Measurements from ENCODE around the gene IL1A.

IL1A gene

DNA sequence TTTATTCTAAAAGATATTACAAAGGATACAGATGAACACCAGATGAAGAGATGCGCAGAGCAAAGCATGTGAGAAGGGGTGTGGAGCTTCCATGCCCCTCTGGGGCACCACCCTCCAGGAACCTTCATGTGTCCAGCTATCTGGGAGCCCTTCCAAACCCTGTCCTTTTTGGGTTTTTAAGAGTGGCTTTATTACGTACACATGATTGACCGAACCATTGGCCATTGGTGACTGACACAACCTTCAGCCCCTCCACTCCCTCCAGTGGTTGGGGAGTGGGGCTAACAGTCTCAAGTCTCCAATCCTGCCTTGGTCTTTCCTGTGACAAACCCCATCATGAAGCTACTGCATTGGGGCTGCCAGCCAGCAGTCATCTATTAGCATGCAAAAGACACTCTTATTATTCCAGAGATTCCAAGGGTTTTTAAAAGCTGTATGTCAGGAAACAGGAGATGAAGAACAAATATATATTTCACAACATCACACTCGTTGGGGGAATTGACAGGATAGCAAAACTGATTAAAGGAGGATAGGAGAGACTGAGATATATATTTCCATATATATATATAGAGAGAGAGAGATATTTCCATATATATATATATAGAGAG lies 32.9 kb upstream of the IL1A start:
- DNase-seq, result no peak

- DNase-seq, result no peak
Observed at GRCh38 chr2:112814278-112814677, 30.0 kb upstream of the IL1A start.

DNA sequence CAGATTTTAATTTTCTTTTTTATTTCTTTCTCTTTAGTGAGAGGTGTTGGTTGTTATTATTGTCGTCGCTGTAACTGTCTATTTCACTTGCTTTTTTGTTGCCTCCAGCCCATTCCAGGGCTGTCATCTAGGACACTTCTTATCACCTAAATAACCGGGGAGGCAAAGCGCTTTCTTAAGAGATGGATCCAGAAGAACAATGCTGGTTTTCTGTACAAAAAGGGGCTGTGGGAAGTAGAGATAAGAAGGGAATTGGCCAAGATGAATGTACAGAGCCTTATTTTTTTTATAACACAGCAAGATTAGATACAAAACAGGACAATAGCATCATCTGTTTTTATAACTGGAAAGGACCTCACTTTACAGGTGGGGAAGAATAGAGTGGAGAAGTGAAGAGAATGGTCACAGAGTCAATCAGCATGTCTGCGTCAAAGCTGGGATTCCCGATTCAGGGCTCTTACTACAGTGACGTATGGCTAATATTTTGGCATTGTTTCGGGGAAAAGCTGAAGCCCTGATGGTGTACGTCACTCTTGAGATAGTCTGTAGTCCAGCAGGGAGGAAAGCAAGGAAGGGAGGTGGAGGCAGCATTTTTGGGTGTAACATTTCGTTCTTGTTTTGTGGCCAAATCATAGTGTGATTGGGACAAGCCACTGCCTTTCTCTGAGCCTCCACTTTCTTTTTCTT lies 29.1 kb upstream of the IL1A start:
- DNase-seq, result no peak

DNA sequence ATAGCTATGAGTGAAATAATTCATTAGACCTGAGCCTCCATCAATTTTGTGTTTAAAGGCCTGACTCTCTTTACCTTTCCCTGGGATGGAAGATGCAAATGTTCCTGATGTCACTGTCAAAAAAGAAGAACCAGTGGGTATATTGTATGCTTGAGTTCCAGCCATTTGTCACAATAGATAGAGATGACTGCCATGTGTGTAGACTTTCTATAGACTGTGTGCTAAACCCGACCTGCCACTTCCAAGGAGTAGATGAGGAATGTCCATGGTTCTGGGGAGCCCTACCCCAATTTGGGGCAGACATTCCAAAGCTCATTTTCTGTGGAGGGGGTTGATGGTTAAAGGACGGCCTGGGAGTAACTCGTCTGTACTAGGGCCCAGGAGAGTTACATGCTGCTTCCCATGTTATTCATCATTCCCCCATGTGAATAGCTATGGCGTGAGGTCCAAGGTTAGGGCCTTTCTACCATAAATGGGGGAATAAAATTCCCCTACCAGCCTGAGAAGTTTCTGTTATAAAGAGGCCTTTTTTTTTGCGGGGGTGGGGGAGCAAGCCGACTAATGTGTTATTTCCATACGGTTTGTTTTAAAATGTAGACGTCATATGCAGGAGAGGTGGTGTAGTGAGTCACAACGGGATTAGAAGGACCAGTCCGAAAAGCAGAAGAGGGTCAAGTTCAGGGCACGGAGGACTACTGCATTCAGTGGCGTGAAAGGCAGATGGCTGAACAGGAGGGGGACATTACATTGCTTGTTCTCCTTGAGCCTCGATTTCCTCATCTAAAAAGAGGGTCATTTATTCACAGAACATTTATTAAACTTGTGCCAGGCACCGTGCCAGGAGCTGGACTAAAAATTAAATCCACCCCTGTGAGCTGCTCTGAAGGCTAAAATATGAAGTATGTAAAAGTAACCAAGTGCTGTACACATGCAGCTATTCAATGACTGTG lies 28.3 kb upstream of the IL1A start:
- no peak for DNase-seq

DNA sequence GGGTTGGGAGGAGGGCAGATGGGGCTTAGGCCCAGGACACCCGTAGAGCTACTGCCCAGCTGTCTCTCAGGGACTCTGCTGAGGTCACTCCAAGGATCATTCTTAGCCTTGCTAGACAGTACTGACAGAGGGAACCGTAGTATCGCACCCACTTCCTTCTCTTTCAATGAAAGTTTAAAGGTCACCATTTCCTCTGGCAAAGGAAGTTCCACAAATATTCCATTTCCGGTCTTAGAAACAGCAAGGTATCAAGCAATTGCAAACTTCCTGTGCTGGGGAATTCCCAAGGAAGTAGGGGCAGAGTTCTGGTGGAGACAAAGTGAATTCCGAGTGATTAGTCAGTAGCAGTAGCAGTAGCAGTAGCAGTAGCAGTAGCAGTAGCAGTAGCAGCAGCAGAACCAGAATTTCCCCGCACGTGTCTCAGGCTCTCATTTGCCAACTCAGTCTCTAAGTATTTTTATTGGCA lies 27.6 kb upstream of the IL1A start:
- peak; percentile 11 to 17 for DNase-seq

GRCh38 chr2:112811276-112811831 lies 27.1 kb upstream of the IL1A start:
- DNase-seq, result no peak

DNA sequence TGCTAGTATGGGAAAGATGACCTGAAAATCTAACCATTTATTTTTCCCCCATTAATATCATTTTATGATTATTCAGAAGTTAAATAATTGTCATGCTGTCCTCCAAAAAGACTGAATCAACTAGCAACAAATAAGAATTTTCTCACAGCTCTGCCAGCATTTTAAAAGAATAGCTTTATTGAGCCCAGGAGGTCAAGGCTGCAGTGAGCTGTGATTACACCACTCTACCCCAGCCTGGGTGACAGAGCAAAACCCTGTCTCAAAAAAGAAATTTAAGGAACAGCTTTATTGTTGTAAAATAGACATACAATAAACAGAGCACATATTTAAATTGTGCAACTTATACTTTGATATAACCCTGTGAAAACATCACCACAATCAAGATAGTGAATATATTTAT lies 24.8 kb upstream of the IL1A start:
- no peak for DNase-seq

DNA sequence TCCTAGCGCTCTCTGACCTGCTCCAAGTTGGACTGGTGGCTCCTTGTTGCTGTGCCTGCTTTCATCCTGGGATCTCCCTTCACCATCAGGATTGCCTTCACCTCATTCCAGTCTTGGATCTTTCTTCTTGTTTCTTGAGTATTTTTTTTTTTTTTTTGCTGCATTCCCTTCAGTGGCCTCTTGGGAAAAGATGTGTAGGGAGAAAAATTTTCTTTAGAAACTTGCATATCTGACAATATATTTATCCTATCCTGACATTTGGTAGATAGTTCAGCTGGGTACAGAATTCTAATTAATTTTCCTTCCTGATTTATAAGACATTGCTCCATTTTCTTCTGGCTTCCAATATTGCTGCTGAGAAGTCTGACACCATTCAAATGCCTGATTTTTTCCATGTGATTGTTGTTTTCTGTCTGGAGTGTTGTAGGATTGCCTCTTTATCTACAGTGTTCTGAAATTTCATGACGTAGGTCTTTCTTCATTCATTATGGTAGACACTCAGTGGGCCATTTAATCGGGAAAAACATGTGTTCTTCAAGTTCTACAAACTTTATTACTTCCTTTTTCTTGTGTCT lies 23.0 kb upstream of the IL1A start:
- DNase-seq, result no peak

DNA sequence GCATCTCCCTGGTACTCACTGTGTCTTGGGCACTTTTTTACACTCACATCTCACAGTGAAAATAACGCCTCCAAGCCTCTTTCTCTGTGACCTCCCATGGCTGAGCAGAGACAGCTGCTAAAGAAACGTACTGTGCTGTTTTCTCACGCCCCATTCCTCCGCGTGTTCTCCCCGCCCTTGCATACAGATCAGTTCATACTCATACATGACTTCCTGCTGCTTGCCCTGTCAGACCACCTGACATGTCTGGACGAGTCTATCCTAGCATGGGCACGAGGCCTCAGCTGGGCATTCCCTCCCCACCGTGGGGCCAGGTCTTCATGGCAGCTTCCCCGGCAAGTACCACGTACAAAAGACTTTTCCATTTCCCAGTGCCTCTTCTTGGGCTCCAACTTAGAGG lies 21.2 kb upstream of the IL1A start:
- no peak for DNase-seq

- no peak for DNase-seq
Observed at GRCh38 chr2:112803691-112804521, 19.6 kb upstream of the IL1A start.

DNA sequence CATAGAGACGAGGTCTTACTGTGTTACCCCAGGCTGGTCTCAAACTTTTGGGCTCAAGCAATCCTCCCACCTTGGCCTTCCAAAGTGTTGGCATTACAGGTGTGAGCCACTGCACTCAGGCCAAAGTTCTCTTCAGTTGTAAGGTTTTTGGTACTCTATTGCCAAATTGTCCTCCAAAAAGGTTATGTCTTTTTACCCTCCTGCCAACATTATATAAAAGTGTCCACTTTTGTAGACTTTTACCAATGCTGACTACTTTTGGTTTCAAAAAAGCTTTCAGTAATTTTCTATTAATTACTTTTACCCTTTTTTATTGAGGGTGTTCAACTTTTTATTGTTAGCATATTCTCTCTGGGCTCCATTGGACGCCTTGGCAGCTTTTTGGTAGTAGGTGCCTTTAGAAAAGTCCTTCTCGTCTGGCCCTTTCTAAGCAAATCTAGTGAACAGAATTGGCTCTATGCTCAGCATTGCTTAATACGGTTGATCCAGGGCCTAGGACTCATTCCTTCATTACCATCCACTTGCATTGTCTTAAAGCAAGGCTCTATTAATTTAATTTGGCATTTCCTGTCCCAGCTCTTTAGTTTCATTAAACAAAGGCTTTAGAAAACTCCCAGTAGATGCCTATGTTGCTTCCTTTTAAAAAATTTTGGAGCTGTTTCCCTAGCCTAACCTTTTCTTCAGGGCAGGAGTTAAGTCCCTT lies 16.7 kb upstream of the IL1A start:
- DNase-seq, result no peak

DNA sequence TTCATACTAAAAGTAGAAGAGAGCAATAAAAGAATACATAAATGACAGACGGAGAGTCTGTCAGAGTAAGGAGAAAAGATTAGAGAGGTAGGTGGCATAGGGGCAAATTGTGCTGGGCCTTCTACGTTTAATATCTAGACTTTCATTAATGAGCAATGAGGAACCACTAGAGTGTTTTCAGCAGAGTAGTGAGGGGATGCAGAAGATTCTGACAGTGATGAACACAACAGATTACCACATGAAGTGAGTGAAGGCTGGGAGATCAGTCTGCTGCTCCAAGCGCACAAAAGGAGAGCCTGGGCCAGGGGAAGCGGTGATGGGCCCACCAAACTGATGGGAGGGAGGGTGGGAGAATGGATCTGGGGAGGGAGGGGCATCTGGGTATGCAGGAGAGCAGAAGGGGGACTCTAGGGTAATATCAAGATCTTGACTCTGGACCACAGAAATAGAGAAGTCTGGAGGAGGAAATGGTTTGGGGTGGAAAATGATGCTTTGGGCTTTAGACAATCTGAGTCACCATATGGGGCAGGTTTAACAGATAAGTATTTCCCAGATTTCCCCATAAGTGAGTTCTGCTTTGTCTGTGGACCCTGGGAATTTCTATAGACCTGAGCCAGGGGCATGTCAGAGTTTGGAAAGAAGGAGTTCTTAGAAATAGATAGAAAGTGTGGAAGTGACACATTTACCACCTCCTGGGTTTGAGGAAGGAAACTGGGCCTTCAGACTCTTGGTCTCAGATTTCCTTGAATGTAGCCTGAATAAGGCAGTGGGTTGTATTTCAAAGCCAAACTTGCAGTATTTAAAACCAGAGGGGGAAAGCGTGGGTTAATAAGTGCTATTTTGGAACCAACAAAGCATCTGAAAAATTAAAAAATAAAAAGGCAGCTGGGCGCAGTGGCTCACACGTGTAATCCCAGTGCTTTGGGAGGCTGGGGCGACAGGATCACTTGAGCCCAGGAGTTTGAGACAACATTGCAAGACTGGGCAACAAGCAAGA lies 15.0 kb upstream of the IL1A start:
- no peak for DNase-seq

- DNase-seq, result no peak
Observed at GRCh38 chr2:112796486-112796885, 12.2 kb upstream of the IL1A start.

DNA sequence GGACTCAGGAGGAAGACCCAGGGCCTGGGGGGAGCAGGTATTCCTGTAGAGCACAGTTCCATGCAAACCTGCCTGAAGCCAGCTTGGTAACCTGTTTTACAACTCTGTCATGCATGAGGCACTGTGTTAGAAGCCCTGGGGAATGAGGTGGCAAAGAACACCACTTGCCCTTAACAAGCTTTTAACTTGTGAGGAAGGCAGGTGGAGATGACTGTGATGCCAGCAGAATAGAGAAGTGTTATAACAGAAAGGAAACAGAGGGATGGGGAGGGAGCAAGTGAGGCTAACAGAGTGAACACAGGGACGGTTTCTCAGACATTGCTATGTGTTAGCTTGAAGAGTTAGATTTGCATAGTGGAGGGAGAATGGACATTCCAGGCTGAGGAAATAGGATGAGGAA lies 11.5 kb upstream of the IL1A start:
- no peak for DNase-seq

GRCh38 chr2:112794841-112795240 lies 10.5 kb upstream of the IL1A start:
- DNase-seq, result no peak

- no peak for DNase-seq
Observed at GRCh38 chr2:112794131-112794733, 9.9 kb upstream of the IL1A start.

GRCh38 chr2:112793449-112793978 lies 9.2 kb upstream of the IL1A start:
- DNase-seq, result no peak

DNA sequence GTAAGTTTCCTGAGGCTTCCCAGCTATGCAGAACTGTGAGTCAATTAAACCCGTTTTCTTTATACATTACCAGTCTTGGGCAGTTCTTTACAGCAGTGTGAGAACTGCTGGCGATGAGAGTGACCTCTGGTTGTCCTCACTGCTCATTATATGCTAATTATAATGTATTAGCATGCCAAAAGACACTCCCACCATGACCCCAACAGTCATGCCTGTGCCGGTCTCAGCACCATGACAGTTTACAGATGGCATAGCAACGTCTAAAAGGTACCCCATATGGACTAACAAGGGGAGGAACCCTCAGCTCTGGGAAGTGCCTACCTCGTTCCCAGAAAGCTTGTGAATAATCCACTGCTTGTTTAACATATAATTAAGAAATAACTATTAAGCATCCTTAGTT lies 8.1 kb upstream of the IL1A start:
- no peak for DNase-seq

DNA sequence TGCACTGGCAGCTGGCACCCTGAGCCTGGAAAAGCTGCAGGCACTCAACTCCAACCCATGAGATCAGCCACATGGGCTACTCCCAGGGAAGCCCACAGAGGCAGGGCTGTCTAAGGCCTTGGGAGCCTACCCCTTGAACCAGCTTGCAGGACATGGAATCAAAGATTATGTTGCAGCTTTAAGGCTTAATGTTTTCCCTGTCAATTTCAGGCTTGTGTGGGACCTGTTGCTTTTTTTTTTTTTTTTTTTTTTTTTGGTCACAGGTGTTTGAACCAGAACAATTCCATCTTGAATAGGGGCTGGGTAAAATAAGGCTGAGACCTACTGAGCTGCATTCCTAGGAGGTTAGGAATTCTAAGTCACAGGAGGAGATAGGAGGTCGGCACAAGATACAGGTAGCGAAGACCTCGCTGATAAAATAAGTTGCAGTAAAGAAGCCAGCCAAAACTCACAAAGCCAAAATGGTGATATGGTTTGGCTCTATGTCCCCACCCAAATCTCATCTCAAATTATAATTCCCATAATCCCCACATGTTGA lies 7.5 kb upstream of the IL1A start:
- no peak for DNase-seq

Measured in activated CD4-positive, alpha-beta T cell treated with anti-CD3 and anti-CD28 coated beads for 4 hours (primary cell).